Measurements from ENCODE around the gene P2RX3. TPM values are rescaled to one million over a fixed set of nuclear protein-coding genes. Genes with fewer than 3 reads are reported as not detected.

The P2RX3 gene
- total RNA-seq, 1 experiment from 2014 or later = 0.15 TPM

DNA sequence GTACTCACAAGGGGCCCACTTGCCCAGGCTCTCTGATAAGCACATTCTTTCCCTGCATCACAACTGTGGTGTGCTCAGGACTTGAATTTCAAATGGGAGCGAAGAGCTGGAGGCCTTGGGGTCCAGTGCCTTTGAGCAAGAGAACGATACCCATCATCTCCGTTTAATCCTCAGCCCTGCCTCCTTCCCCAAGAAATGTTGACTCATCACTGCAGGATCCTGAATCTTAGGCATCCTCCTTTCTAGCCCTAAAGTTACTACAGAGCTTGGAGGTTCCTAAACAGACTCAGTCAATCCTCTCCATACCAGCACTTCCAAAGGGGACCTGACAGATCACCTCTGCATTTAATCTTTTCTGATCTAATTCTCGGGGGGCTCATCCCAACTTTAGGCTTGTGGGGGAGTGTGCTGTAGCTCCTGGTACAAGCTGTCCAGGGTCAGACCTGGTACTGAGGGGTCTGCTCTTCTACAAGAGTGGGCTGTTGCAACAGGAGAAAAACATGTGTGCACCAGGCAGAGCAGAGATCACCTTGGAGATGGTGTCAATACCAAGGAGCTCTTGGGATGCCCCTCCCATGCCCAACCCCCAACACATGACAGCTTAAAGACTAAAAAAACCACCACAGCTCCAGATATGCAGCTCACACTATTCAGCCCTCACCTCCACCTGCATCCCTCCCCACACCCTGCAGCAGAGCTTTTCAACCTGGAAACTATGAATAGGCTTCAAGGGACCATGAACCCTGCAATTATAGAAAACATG is 56.2 kb downstream of the P2RX3 start:
- TF ChIP-seq, protein P1, sequence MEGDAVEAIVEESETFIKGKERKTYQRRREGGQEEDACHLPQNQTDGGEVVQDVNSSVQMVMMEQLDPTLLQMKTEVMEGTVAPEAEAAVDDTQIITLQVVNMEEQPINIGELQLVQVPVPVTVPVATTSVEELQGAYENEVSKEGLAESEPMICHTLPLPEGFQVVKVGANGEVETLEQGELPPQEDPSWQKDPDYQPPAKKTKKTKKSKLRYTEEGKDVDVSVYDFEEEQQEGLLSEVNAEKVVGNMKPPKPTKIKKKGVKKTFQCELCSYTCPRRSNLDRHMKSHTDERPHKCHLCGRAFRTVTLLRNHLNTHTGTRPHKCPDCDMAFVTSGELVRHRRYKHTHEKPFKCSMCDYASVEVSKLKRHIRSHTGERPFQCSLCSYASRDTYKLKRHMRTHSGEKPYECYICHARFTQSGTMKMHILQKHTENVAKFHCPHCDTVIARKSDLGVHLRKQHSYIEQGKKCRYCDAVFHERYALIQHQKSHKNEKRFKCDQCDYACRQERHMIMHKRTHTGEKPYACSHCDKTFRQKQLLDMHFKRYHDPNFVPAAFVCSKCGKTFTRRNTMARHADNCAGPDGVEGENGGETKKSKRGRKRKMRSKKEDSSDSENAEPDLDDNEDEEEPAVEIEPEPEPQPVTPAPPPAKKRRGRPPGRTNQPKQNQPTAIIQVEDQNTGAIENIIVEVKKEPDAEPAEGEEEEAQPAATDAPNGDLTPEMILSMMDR (conservative IDR thresholded peaks at IDR 0.05) = no peak
- Mint-ChIP-seq H3K27ac (no peak overlapping the region; a peak in 1 of 7 replicates), H3K27me3 (ENCODE audit: low read depth) (peaks cover 22% of the 10 kb centered on the region), H3K4me1 (no peaks in the 10 kb centered on the region), H3K36me3 (ENCODE audit: insufficient read depth in 1 of 3, low read depth in 3 of 3) (no peaks in the 10 kb centered on the region), H3K9me3 (no peaks in the 10 kb centered on the region), H3K4me3 (no peak overlapping the region)
- no peak overlapping the region for H2BK20ac ChIP-seq (ENCODE audit: low read depth, low read length, poor library complexity, severe bottlenecking)
- no peak overlapping the region for H3K27ac ChIP-seq (ENCODE audit: insufficient read length, low read depth, low read length)
- no peaks in the 10 kb centered on the region for H3K23me2 ChIP-seq (ENCODE audit: insufficient read length, low read depth, low read length, poor library complexity, severe bottlenecking)
- no peaks in the 10 kb centered on the region for H3K9me3 ChIP-seq (ENCODE audit: control insufficient read depth, low read depth, low read length)
- no peak overlapping the region for H3K9ac ChIP-seq (ENCODE audit: extremely low read depth, insufficient read length, low read length)
- no peaks in the 10 kb centered on the region for H3K79me1 ChIP-seq (ENCODE audit: insufficient read depth, low read depth, low read length, poor library complexity, severe bottlenecking)
- no peaks in the 10 kb centered on the region for H4K20me1 ChIP-seq (ENCODE audit: control insufficient read depth, insufficient read depth, insufficient read length)
- no peaks in the 10 kb centered on the region for H3K4me1 ChIP-seq (ENCODE audit: insufficient read depth, low read length)
- no peak overlapping the region for H3K23ac ChIP-seq (ENCODE audit: insufficient read length, low read depth, low read length)
- H2BK12ac ChIP-seq (ENCODE audit: insufficient read length, low read depth, low read length) = no peak overlapping the region
- no peak overlapping the region for H2AK5ac ChIP-seq (ENCODE audit: insufficient read length, low read length)
- H4K8ac ChIP-seq (replicated peaks; ENCODE audit: insufficient read length, low read depth, low read length) = no peak overlapping the region
- H4K91ac ChIP-seq (ENCODE audit: insufficient read length, low read depth, low read length) = no peak overlapping the region
- H3K14ac ChIP-seq (ENCODE audit: insufficient read depth, low read length) = no peak overlapping the region
- no peak overlapping the region for H3K4ac ChIP-seq (ENCODE audit: low read depth, low read length)
- no peak overlapping the region for H3K18ac ChIP-seq (ENCODE audit: insufficient read length, low read depth, low read length)
- H3T11ph ChIP-seq (ENCODE audit: low read length) = no peak overlapping the region
- no peaks in the 10 kb centered on the region; the same call in 1 of the 2 replicates for H3K27me3 ChIP-seq (ENCODE audit: insufficient read depth, low read length)
- H3K56ac ChIP-seq (ENCODE audit: insufficient read length, low read depth, low read length) = no peak overlapping the region
- H2BK5ac ChIP-seq (ENCODE audit: insufficient read length, low read length) = no peak overlapping the region
- no peak overlapping the region for H2BK15ac ChIP-seq (ENCODE audit: low read depth, low read length)
- no peak overlapping the region for H2AFZ ChIP-seq (ENCODE audit: low read length)
- no peak overlapping the region for H3K4me2 ChIP-seq (ENCODE audit: insufficient read depth, insufficient read length, low read length)
- DNase-seq = no peak
- H2BK120ac ChIP-seq (ENCODE audit: low read depth, low read length, poor library complexity, severe bottlenecking) = no peak overlapping the region
- no peak overlapping the region for H4K5ac ChIP-seq (ENCODE audit: insufficient read length, low read depth, low read length)
- no CpG with 5 or more reads among the region's 4 CpGs for WGBS (ENCODE audit: extremely low coverage, insufficient read length, low lambda C conversion rate)
- H3K79me2 ChIP-seq (ENCODE audit: insufficient read depth, low read length) = no peaks in the 10 kb centered on the region

All from H9 (cell line).